HG03066 (cell line): ENCODE data around the gene ANXA4.
"Not testable (repeated sequence)": the region's sequence is repeated elsewhere in the genome, so short reads cannot be mapped to it uniquely, and the experiment has no call there.

ENCODE experiments used
- ATAC-seq: cut with Tn5 transposase; IDR thresholded peaks from one replicate; pipeline ENCODE4 v1.9.1; 2021; ENCODE audit warnings: low read depth; ENCODE audit not compliant: unreplicated experiment

The ANXA4 gene

GRCh38 chr2:69745035-69745434, 3.1 kb downstream of the ANXA4 start:
- ATAC-seq: no peak

DNA sequence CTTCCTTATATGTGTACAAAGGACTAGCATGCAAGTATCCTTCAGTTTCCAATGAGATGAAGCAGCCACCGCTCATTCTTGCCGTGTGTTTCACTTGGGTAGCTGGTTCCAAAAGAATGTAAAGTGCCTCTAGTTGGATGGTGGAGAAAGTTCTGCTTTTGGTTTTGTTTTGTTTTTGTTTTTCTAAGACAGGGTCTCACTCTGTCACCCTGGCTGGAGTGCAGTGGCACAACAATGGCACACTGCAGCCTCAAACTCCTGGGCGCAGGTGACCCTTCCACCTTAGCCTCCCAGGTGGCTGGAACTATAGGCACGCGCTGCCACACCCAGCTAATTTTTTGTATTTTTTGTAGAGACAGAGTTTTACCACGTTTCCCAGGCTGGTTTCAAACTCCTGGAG, 8.3 kb downstream of the ANXA4 start:
- no peak for ATAC-seq

DNA sequence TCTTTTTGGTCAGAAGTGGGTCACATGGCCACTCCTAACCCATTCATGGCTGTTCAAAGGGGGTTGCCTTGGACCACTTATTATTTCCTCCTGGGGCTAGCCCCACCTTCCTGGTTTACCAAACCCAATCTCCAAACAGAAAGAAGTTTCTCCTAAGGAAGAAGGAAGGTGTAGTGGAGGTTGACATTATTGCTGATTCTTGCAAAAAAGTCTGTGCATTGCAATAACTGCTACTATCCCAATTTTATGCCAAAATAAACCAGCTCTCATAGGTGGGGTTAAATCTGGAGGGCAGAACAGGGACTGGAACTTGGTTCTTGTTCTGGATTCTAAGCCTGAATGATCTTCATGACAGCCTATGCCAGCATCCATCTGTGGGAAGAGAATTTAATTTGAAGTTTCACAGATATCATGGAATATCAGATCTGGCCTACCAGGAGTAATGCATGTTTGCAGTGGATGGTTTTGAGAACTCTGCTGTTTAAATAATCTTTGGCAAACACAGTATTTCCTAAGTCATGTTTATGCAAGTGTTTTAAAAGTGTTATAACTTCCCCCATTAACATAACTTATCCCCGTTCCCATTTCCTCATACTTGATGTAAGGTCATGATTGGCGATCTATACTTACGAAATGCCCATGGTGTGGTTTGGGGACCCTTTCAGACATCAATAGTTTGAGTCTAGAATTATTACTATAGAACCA, 11.9 kb downstream of the ANXA4 start:
- no peak for ATAC-seq

GRCh38 chr2:69754633-69755032, 12.7 kb downstream of the ANXA4 start:
- no peak for ATAC-seq

GRCh38 chr2:69755862-69756467, 14.0 kb downstream of the ANXA4 start:
- no peak for ATAC-seq

- ATAC-seq: no peak
Observed at GRCh38 chr2:69762025-69762424, 20.1 kb downstream of the ANXA4 start.

GRCh38 chr2:69762513-69763494, 20.9 kb downstream of the ANXA4 start:
- ATAC-seq: no peak

DNA sequence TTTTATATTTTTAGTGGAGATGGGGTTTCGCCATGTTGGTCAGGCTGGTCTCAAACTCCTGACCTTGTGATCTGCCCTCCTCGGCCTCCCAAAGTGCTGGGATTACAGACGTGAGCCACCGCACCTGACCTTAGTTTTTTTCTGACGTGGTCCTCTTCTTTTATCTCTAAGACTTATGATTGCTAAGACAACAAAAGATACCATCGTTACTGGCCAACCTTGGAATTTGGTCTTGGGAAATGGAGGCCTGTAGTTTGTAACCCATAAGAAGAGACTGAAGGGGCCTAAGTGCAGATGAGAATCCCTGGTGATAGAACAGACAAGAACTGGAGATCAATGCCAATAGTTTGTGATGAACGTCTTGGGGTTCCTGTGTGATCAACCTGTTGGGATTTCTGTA, 21.9 kb downstream of the ANXA4 start:
- not testable (repeated sequence) for ATAC-seq

- ATAC-seq: no peak
Observed at GRCh38 chr2:69764286-69765095, 22.6 kb downstream of the ANXA4 start.

DNA sequence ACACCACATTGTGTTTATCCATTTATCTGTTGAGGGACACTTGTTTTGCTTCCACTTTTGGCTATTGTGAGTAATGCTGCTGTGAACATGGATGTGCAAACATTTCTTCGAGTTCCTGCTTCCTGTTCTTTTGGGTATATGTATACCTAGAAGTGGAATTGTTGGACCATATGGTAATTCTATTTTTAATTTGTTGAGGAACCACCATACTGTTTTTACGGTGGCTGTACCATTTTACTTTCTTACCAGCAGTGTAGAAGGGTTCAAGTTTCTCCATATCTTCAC, 23.1 kb downstream of the ANXA4 start:
- no peak for ATAC-seq

DNA sequence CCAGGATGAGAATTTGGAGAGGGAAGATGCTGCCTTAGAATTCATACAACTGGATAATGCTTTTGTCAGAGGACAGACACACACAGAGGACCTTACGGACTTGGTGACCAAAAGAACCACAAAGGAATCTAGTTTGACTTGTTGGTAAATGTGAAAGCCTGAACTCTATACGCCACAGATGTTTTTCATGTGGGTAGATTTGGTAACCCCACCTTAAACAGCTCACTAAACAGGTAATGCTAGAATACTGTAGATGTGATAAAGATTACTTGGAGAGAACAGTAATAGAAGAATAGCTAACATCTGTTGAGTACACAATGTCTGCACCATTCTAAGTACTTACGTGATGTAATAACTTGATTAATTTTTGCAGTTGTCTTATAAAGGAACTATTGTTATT, 24.1 kb downstream of the ANXA4 start:
- no peak for ATAC-seq

- ATAC-seq: no peak
Observed at GRCh38 chr2:69767034-69767433, 25.1 kb downstream of the ANXA4 start.

DNA sequence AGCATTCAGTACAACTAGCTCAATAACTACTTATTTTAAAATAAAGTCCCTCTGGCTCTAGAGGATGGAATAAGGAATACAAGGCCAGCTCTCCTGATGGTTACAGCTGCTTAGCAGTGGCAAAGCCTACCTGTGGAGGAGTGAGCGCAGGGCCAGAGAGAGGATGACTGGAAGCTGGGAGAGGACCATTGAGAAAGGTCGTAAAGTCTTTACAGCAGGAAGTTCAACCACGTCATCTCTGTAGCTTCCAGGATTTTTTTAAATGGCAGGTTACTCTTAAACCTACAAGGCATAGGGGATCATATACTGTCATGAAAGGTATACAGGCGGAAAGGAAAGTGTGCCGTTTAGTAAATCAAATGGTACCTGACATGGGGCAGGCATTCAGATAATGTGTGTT, 26.3 kb downstream of the ANXA4 start:
- no peak for ATAC-seq

DNA sequence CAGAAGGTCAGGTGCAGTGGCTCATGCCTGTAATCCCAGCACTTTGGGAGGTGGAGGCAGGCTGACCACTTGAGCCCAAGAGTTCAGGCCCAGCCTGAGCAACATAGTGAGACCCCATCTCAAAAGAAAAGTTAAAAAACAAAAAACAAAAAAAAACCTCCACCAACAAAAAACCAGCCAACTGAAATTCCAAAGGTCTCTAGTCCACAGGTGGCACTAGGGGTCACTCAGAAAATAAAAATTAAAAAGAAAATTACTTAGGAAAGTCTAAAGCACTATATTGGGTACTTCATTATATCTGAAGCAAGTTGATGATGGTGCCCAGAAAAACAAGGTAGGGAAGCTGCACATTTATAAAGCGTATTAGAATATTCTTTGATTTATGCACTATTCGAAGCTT, 26.9 kb downstream of the ANXA4 start:
- no peak for ATAC-seq

DNA sequence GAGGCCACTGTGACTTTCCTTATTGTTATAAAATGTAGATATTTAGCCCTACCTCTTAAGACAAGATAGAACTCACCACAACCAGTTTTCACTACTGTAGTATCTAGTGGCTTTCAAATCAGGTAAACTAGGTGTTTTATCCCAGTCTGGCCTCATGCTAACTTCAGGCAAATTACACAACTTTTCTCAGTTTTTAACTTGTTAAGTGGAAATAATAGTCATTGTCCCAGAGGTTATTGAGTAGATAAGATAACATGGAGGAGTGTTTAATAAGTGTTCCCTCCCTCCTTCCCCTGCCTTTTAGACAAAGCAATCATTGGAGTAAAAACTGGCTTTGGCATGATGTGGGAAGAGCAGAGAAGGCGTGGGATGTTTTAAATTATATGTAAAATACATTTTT, 27.3 kb downstream of the ANXA4 start:
- no peak for ATAC-seq

DNA sequence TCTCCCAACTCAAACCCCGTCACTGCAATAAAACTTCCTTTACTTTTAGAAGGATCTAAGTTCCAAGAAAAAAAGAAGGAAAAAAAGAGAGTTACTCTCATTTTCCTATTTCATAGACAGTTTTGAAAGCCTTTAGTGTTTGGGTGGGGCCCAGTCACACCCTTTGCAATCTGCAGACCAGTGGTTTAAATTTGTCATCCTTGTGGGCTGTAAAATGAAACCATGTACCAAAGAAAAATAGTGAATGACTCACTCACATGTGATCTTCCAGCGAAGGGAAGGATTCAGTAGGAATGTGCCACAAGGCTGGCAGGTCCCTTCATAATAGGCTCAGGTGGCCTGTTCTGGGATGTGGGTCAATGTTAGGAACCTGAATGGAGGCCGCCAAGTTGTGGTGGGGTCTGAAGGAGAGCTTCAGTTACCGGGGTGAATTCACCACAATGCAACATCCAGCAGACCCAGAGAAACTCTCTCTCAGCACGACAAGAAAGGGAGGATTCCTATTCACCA, 28.3 kb downstream of the ANXA4 start:
- ATAC-seq: no peak

DNA sequence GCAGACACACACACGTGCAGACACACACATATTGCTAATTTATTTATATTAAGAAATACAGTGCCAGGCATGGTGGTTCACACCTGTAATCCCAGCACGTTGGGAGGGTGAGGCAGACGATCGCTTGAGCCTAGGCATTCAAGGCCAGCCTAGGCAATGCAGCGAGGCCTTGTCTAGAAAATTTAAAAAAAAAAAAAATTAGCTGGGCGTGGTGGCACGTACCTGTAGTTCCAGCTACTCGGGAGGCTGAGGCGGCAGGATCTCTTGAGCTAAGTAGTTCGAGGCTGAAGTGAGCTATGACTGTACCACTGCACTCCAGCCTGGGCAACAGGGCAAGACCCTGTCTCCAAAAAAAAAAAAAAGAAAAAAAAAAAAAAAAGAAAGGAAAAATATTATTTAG, 28.8 kb downstream of the ANXA4 start:
- no peak for ATAC-seq

GRCh38 chr2:69771461-69771860, 29.5 kb downstream of the ANXA4 start:
- no peak for ATAC-seq

- ATAC-seq: no peak
Observed at GRCh38 chr2:69773206-69773605, 31.3 kb downstream of the ANXA4 start.

GRCh38 chr2:69774258-69774983, 32.5 kb downstream of the ANXA4 start:
- ATAC-seq: not testable (repeated sequence)
